Stimulated activated effector memory CD8-positive, alpha-beta T cell treated with anti-CD3 and anti-CD28 coated beads, Interleukin-12 subunit alpha, Interleukin-12 subunit beta, amount 100 ng/mL, for 72 hours (primary cell): ENCODE results near the gene ZDHHC3.
"Not testable (repeated sequence)": the region's sequence is repeated elsewhere in the genome, so short reads cannot be mapped to it uniquely, and the experiment has no call there.

ENCODE experiments used
- ATAC-seq: fragments of 150-1000 bp; cut with Tn5 transposase; 2 replicates; pipeline ENCODE4 v1.10.0; 2021
- DNase-seq, 2 donors: peaks; one replicate each; pipeline ENCODE4 v3.0.0; 2021 to 2022; ENCODE audit warnings: low spot score in 2 of 2
- H3K27ac Mint-ChIP-seq: one replicate; pipeline ENCODE4 v1.8.0; 2022; ENCODE audit warnings: mild to moderate bottlenecking, mixed read lengths
- H3K36me3 Mint-ChIP-seq: one replicate; pipeline ENCODE4 v1.8.0; 2022; ENCODE audit warnings: mild to moderate bottlenecking, mixed read lengths
- H3K4me1 Mint-ChIP-seq: one replicate; pipeline ENCODE4 v1.8.0; 2022; ENCODE audit warnings: mixed read lengths
- H3K4me3 Mint-ChIP-seq: one replicate; pipeline ENCODE4 v1.8.0; 2022; ENCODE audit warnings: mild to moderate bottlenecking, mixed read lengths
- H3K9me3 Mint-ChIP-seq: one replicate; pipeline ENCODE4 v1.8.0; 2022; ENCODE audit warnings: mixed read lengths

ZDHHC3 gene

GRCh38 chr3:44987332-44987731, 11.4 kb upstream of the ZDHHC3 start:
- DNase-seq, result no peak

GRCh38 chr3:44986330-44986729, 10.4 kb upstream of the ZDHHC3 start:
- H3K27ac Mint-ChIP-seq, H3K4me3 Mint-ChIP-seq, H3K9me3 Mint-ChIP-seq, DNase-seq, ATAC-seq: not testable (repeated sequence)
- peaks cover 28% of the 10 kb centered on the region for H3K36me3 Mint-ChIP-seq
- peaks cover 63% of the 10 kb centered on the region for H3K4me1 Mint-ChIP-seq

More at GRCh38 chr3:44987332-44987731, 11.4 kb upstream of the ZDHHC3 start:
- Mint-ChIP-seq H3K9me3 (no peaks in the 10 kb centered on the region), H3K27ac (peak overlapping the region; percentile 63), H3K4me3 (no peak overlapping the region), H3K4me1 (peaks cover 57% of the 10 kb centered on the region), H3K36me3 (peaks cover 37% of the 10 kb centered on the region)
- ATAC-seq, result no peak

GRCh38 chr3:44984335-44984734, 8.4 kb upstream of the ZDHHC3 start:
- Mint-ChIP-seq H3K9me3 (no peaks in the 10 kb centered on the region), H3K4me1 (peaks cover 72% of the 10 kb centered on the region), H3K36me3 (peaks cover 13% of the 10 kb centered on the region), H3K4me3 (no peak overlapping the region), H3K27ac (no peak overlapping the region)
- ATAC-seq (peak; percentile 59), DNase-seq (no peak)

GRCh38 chr3:44983484-44983941, 7.5 kb upstream of the ZDHHC3 start:
- H3K4me3 Mint-ChIP-seq, result no peak overlapping the region
- peaks cover 13% of the 10 kb centered on the region for H3K36me3 Mint-ChIP-seq
- ATAC-seq (no peak), DNase-seq (no peak)
- no peaks in the 10 kb centered on the region for H3K9me3 Mint-ChIP-seq
- H3K27ac Mint-ChIP-seq, result peak overlapping the region; percentile 46
- peaks cover 72% of the 10 kb centered on the region for H3K4me1 Mint-ChIP-seq

- Mint-ChIP-seq H3K27ac (peak overlapping the region; percentile 46), H3K4me3 (no peak overlapping the region), H3K4me1 (peaks cover 72% of the 10 kb centered on the region), H3K9me3 (no peaks in the 10 kb centered on the region), H3K36me3 (peaks cover 13% of the 10 kb centered on the region)
- no peak for DNase-seq
- no peak for ATAC-seq
Measured at GRCh38 chr3:44982817-44983216, 6.8 kb upstream of the ZDHHC3 start.

- Mint-ChIP-seq H3K4me3 (peak overlapping the region; percentile 10), H3K4me1 (peaks cover 65% of the 10 kb centered on the region), H3K9me3 (no peaks in the 10 kb centered on the region), H3K27ac (peak overlapping the region; percentile 46), H3K36me3 (peaks cover 9% of the 10 kb centered on the region)
- DNase-seq (no peak), ATAC-seq (peak; percentile 39)
Measured at GRCh38 chr3:44981751-44982150, 5.8 kb upstream of the ZDHHC3 start.

- peaks cover 13% of the 10 kb centered on the region for H3K36me3 Mint-ChIP-seq
- H3K27ac Mint-ChIP-seq, result peak overlapping the region; percentile 46
- ATAC-seq, result no peak
- peaks cover 68% of the 10 kb centered on the region for H3K4me1 Mint-ChIP-seq
- H3K4me3 Mint-ChIP-seq, result no peak overlapping the region
- DNase-seq, result no peak
- H3K9me3 Mint-ChIP-seq, result no peaks in the 10 kb centered on the region
Measured at GRCh38 chr3:44981220-44981619, 5.2 kb upstream of the ZDHHC3 start.

GRCh38 chr3:44974416-44974815, 1.6 kb downstream of the ZDHHC3 start:
- Mint-ChIP-seq H3K4me1 (peaks cover 55% of the 10 kb centered on the region), H3K36me3 (peaks cover 25% of the 10 kb centered on the region), H3K9me3 (no peaks in the 10 kb centered on the region), H3K4me3 (peak overlapping the region; percentile 95), H3K27ac (no peak overlapping the region)
- DNase-seq (no peak), ATAC-seq (no peak)

- Mint-ChIP-seq H3K9me3 (no peaks in the 10 kb centered on the region), H3K36me3 (peaks cover 16% of the 10 kb centered on the region), H3K4me3 (no peak overlapping the region), H3K27ac (peak overlapping the region; percentile 46), H3K4me1 (peaks cover 50% of the 10 kb centered on the region)
- no peak for ATAC-seq
- DNase-seq, result no peak
Measured at GRCh38 chr3:44970926-44971490, 5.0 kb downstream of the ZDHHC3 start.

GRCh38 chr3:44969828-44970179, 6.2 kb downstream of the ZDHHC3 start:
- Mint-ChIP-seq H3K27ac (peak overlapping the region; percentile 46), H3K4me1 (peaks cover 54% of the 10 kb centered on the region), H3K36me3 (peaks cover 5% of the 10 kb centered on the region), H3K4me3 (no peak overlapping the region), H3K9me3 (no peaks in the 10 kb centered on the region)
- ATAC-seq (peak; percentile 47), DNase-seq (no peak)

- DNase-seq (no peak), ATAC-seq (no peak)
- Mint-ChIP-seq H3K9me3 (no peaks in the 10 kb centered on the region), H3K4me3 (no peak overlapping the region), H3K27ac (peak overlapping the region; percentile 46), H3K4me1 (peaks cover 54% of the 10 kb centered on the region), H3K36me3 (peaks cover 3% of the 10 kb centered on the region)
Measured at GRCh38 chr3:44969154-44969827, 6.7 kb downstream of the ZDHHC3 start.

GRCh38 chr3:44968447-44968858, 7.5 kb downstream of the ZDHHC3 start:
- H3K9me3 Mint-ChIP-seq, result no peaks in the 10 kb centered on the region
- H3K27ac Mint-ChIP-seq, result no peak overlapping the region
- ATAC-seq (no peak), DNase-seq (no peak)
- H3K36me3 Mint-ChIP-seq, result no peaks in the 10 kb centered on the region
- H3K4me1 Mint-ChIP-seq, result peaks cover 59% of the 10 kb centered on the region
- H3K4me3 Mint-ChIP-seq, result no peak overlapping the region

- Mint-ChIP-seq H3K4me3 (no peak overlapping the region), H3K36me3 (no peaks in the 10 kb centered on the region), H3K9me3 (no peaks in the 10 kb centered on the region), H3K4me1 (peaks cover 74% of the 10 kb centered on the region), H3K27ac (peak overlapping the region; percentile 44)
- ATAC-seq (peak; percentile 74), DNase-seq (no peak)
Measured at GRCh38 chr3:44966795-44967278, 9.1 kb downstream of the ZDHHC3 start.

- no peak overlapping the region for H3K4me3 Mint-ChIP-seq
Measured at GRCh38 chr3:44965165-44965564, 10.8 kb downstream of the ZDHHC3 start.

GRCh38 chr3:44963571-44964325, 12.2 kb downstream of the ZDHHC3 start:
- peaks cover 59% of the 10 kb centered on the region for H3K4me1 Mint-ChIP-seq
- H3K4me3 Mint-ChIP-seq, result no peak overlapping the region
- H3K9me3 Mint-ChIP-seq, result no peaks in the 10 kb centered on the region
- H3K27ac Mint-ChIP-seq, result peak overlapping the region; percentile 41
- no peaks in the 10 kb centered on the region for H3K36me3 Mint-ChIP-seq
- ATAC-seq (no peak), DNase-seq (no peak)

More at GRCh38 chr3:44965165-44965564, 10.8 kb downstream of the ZDHHC3 start:
- no peak for DNase-seq
- no peaks in the 10 kb centered on the region for H3K9me3 Mint-ChIP-seq
- peaks cover 73% of the 10 kb centered on the region for H3K4me1 Mint-ChIP-seq
- no peak for ATAC-seq
- H3K27ac Mint-ChIP-seq, result no peak overlapping the region
- H3K36me3 Mint-ChIP-seq, result no peaks in the 10 kb centered on the region
